Ramos (cell line): ENCODE measurements around the gene PKP2.

ENCODE experiments used
- in situ Hi-C: fragments of 300-500 bp; cut with MboI; formaldehyde crosslinking; loops from one replicate; pipeline ENCODE4 v1.14.3; 2022; ENCODE audit warnings: low sequenced_read_pairs; ENCODE audit not compliant: unreplicated experiment

The PKP2 gene

DNA sequence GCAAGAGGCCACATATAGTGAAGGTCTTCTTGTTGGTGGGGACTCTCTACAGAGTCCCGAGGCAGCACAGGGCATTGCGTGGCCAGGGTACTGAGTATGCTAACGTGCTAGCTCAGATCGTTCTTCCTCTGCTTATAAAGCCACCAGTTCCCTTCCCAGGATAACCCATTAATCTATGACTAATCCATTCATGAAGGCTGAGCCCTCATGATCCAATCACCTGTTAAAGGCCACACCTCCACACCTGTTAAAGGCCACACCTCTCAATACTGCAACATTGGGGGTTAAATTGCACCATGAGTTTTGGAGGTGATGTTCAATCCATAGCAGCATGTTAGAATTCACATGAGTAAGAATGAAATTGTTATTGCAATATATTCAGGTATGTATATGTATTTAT is 128.1 kb downstream of the PKP2 start:
- in situ Hi-C loops = no loop called here

DNA sequence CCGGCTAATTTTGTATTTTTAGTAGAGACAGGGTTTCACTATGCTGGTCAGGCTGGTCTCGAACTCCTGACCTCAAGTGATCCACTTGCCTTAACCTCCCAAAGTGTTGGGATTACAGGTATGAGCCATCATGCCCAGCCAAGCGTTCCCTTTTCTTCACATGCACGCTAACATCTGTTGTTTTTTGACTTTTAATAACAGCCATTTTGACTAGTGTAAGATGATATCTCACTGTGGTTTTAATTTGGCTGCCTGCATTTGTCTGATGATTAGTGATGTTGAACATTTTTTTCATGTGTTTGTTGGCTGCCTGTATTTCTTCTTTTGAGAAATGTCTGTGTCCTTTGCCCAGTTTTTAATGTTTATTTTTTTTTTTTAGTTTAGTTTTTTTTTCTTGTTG is 130.7 kb downstream of the PKP2 start:
- in situ Hi-C loops = no loop called here

DNA sequence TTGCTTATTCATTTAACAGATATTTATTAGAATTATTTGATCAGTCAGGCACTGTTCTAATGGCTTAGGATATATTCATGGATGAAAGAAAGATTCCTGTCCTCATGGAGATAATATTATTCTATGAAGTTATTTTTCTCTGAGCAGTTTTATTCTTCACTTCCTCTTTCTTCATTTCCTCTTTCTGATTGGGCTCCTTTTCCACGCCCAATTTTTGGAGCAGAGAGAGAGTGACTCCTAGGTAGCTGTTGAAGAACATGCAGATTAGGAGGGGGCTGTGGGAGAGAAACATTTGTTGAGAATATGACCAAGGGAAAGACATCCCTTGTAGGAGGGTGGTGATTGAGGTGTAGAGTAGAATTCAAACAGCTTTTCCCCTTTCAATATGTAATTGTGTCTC is 134.9 kb downstream of the PKP2 start:
- in situ Hi-C loops = no loop called here

DNA sequence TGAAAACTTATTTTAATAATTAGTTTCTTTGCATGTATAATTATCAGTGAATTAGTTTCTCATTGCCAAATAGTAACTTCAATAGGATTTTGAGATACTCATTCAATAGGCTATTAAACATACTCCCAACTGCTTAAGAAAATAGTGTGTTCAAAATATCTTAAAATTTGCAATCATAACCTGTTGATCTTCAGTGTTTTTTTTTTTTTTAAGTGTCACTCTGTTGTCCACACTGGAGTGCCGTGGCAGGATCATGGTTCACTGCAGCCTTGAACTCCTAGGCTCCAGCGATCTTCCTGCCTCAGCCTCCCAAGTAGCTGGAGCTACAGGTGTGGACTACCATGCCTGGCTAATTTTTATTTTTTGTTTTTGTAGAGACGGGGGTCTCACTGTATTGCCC is 139.4 kb downstream of the PKP2 start:
- in situ Hi-C loops = loop anchor here (5.0 to 10.0 kb wide), 2 partner anchors 302 to 1265 kb away; partner anchors contain the start of gene ALG10

DNA sequence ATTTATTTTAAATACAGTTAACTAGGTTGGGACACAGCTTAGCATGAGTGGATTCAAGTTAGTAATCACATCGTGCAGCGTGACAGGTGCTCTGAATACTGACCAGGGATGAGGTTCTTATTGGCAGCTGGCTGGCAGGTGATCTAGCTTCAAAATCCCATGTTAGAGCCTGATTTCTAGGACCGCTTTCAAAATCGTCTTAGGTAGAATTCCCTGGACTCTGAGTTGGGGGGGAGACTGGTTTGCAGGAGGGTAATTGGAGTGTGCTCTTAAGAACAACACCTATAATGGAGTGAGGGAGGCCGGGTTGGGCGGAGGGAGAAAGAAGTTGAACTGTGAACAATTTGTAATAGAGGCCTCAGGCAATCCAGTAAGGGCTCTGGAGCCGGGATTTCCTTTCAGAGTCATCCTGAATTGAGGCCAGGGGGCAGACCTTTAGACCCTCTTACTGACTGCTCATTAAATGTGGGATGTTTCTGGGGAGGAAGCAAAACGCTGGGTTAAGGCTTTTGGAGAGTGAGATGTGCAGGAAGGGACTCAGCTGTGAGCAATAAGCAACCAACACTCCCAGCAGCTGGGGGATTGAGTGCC is 140.0 kb downstream of the PKP2 start:
- in situ Hi-C loops = loop anchor here (5.0 to 10.0 kb wide), 2 partner anchors 302 to 1266 kb away; partner anchors contain the start of gene ALG10

DNA sequence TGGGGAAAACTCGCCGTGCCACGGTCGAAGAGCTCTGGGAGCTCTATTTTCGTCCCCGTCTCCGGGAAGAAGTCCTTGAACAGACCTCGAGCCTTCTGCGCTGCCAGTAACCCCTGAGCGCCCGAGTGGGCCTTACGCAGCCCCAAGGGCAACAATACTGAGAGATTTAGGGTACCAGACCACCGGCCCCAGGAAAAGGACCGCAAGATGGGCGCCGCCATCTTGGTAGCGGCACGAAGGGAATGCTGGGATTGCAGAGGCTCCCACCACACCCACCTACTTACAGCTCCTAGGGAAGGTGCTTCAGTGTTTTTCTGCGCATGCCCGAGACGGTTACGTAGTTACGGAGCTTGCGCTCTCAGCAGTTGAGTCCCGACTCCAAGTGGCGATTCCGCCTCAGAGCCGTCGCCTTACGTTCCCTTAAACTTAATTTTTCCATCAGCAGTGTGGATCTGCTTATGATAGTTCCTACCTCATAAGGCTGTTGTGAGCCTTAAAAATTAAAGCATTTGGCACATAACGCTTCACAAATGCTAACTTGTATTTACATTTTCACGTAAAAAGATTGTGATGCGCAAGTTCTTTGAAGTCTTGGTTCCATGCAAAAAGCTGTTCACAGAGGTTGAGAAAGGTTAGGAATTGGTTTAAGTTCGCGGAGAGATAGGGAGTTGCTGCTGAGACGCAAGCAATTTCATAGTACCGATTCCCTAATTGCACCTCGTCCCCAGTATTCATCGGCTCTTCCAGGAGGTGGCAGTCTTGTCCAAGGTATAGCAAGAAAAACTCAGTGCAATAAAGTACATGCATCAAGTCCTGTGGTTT is 140.7 kb downstream of the PKP2 start, which contains the start of gene YARS2:
TSS of gene YARS2 (minus strand) at position 244 of the 822 bp plus-strand sequence. CDS start at position 221, 23 bp downstream.
- in situ Hi-C loops = loop anchor here (5.0 to 10.0 kb wide), 2 partner anchors 301 to 1266 kb away; partner anchors contain the start of gene ALG10

DNA sequence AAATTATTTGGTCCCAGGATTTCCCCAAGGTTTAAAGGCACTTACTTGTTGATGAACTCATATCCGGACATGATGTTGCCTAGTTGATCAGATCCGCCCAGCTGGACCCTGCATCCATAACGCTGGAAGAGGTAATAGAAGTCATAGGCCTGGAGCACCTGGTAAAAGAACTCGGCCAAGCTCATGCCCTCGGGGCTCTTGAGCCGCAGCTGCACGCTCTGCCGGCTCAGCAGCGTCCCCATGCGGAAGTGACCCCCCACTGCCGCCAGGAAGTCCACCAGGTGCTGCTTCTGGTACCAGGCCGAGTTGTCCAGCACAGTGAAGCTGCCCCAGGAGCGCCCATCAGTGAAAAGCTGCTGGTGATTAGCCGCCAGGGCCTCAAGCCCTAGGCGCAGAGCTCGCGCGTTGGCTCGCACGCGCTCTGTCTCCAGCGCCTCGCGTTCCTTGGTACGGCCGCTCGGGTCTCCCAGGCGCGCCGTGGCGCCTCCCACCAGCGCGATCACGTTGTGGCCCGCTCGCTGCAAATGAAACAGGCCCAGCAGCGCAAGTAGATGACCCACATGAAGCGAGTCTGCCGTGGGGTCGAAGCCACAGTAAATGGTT is 141.4 kb downstream of the PKP2 start:
- in situ Hi-C loops = loop anchor here (5.0 to 10.0 kb wide), 2 partner anchors 300 to 1267 kb away; partner anchors contain the start of gene ALG10

DNA sequence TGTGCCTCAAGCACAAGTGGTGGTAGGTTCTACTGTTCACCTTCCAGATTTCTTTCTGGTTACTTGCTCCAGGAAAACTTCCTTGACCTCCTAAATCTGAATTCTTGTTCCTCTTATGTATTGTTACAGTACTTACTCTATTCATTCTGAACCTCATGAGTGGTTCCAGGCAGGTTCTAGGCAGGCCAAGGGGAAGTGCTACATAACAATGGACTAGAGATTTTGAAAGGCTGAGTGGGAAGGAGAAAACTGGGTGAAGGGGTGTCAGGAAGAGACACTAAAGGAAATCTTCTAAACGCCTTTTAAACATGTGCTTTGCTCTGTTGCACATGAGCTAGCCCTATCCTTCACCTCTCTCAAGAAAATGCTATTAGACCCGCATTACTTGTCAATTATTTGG is 142.5 kb downstream of the PKP2 start:
- in situ Hi-C loops = loop anchor here (10.0 kb wide), 1 partner anchor 299 kb away; no protein-coding TSS in a partner anchor

DNA sequence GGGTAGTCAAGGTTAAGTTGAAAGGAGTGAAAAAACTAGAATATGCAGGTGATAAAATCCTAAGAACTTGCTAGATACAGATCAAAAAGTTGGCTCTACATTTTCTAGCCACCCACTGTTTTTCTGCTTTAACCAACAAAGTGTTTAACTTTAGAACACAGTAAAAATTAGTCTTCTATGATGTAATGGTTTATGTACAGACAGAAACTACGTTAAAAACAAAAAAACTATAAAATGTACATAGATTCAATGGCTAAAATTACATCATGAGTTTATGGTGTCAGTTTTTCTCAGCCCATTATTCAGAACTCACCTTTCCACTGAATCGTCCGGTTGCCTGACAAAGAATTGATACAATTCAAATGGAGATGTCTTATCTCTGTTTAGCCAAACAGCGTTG is 143.0 kb downstream of the PKP2 start:
- in situ Hi-C loops = loop anchor here (10.0 kb wide), 1 partner anchor 299 kb away; no protein-coding TSS in a partner anchor

DNA sequence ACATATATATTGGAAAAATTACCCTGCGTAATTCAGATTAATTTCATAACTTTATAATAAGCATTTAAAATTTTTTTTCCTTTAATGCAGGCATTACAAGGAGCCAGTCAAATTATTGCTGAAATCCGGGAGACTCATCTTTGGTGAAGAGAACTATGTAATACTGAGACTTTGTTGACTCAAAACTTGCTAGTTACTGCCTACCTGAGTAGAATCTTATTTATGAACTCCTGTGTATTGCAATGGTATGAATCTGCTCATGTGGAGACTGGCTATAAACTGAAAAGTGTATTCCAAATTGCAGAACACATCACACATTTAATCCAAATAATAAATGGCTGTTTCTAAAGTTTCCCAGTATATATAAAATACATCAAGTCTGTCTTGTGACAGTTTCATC is 153.3 kb downstream of the PKP2 start:
- in situ Hi-C loops = no loop called here

DNA sequence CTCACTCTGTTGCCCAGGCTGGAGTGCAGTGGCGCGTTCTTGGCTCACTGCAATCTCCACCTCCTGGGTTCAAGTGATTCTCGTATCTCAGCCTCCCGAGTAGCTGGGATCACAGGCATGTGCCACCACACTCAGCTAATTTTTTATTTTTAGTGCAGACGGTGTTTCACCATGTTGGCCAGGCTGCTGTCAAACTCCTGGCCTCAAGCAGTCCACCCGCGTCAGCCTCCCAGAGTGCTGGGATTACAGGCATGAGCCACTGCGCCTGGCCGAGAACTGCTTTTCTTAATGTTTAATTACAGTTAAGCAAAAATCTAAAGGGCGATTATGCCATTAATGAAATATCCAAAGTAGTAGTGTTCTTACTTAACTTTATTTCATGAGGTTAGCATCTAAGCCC is 154.4 kb downstream of the PKP2 start:
- in situ Hi-C loops = no loop called here
